Umbilical cord (tissue), 2 donors: ENCODE results near the gene LRRC8A. TPM values are rescaled to one million over a fixed set of nuclear protein-coding genes. Genes with fewer than 3 reads are reported as not detected.
"Not testable (repeated sequence)": the region's sequence is repeated elsewhere in the genome, so short reads cannot be mapped to it uniquely, and the experiment has no call there.

Source experiments
- DNase-seq: peaks from one replicate; pipeline ENCODE4 v3.0.0-alpha.2; 2015; ENCODE audit warnings: low spot score
- total RNA-seq: library from RNA; depleted of rRNA; stranded (reverse); fragments of >200 nt; gene quantifications from one replicate; pipeline ENCODE4 v1.2.3, GENCODE V29; 2014; ENCODE audit warnings: low replicate concordance; ENCODE audit not compliant: insufficient read depth

Gene LRRC8A
- total RNA-seq, 1 donor from 2014 or later: 25.0 TPM

DNA sequence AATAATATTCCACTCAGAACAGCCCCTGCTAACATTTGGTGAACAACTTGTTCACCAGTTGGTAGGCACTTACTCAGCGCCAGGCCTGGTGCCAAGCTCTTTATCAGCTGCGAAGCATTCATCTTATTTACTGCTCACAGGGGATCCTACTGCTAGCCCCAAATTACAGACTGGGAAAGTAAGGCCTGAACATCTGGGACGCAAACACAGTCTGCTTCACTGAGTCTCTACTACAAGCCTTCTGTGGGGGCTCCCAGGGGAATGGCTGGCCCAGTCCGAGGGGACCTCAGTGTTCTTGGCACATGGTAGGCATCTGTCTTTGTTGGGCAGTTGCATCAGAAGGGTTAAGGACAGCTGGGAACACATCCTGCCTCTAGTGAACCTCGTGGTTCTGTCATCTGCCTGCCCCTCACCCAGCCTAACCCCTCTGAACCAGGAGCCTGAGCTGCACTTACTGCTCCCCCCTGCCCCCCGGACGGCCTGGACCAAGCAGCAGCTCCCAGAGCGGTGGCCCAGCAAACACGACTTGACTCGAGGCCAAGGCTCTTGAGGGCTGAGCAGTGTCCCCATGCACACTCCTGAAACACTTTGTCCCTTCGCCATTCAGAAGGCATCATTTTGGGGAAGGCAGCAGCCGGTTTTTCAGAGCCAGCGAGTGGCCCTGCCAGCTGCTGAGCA lies 38.6 kb downstream of the LRRC8A start, which contains the start of gene PHYHD1:
PHYHD1 (plus strand) TSS at position 602 of the 678 bp plus-strand sequence. CDS start 1,342 bp downstream, outside the sequence.
- no peak for DNase-seq

DNA sequence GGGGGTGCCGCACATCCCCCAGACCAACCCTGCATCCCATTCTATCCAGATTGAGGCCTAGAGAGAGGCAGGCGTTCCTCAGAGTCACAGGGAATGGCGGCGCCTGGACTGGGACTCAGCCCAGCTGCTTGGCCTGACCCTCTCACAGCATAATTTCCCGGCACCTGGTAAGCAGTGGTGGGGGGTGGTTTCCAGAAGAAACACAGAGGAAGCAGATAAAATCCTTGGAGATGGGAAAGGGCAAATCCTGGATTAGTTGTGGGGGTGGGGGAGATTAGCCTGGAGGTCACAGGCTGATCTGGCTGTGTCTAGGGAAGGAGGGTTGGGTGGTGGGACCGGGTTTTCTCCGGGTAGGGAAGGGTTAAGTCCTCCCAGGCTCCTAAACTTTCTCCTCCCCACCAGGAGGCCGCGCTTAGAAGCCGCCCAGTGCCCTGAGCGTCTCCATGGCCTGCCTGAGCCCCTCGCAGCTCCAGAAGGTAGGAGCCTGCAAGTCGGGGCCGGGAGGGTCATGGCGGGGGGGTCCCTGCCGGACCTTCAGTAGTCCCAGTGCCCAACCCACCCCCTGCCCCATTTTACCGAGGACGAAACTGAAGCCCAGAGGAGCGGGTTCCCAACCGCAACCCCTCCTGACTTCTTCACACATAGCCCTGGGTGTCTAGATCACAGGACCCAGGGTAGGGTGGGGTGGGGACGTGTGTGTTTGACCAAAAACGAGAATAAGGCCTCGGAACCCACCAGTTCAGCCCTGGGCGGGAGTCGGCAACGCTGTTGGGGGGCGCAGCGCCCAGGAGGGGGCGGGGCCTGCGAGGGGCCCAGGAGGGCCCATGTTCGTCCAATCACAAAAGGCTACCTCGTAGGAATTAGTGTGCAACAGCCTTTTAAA lies 40.2 kb downstream of the LRRC8A start:
- DNase-seq: peak; percentile 88

DNA sequence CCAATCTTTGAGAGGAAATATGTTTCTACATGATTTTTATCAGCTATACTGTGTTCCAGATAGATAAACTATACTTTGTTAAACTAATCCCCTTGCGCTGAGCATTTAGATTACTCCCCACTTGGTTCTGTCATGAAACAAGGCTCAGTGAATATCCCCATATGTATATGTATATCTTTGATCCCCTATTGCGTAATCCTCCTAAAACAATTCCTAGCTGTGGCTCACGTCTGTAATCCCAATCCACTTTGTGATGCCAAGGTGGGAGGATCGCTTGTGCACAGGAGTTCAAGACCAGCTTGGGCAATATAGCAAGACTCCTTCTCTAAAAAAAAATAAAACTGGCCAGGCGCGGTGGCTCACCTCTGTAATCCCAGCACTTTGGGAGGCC lies 41.6 kb downstream of the LRRC8A start:
- no peak for DNase-seq

GRCh38 chr9:128927731-128928411 lies 45.9 kb downstream of the LRRC8A start:
- peak; percentile 55 for DNase-seq

- no peak for DNase-seq
Measured at GRCh38 chr9:128928624-128929023, 46.7 kb downstream of the LRRC8A start.

DNA sequence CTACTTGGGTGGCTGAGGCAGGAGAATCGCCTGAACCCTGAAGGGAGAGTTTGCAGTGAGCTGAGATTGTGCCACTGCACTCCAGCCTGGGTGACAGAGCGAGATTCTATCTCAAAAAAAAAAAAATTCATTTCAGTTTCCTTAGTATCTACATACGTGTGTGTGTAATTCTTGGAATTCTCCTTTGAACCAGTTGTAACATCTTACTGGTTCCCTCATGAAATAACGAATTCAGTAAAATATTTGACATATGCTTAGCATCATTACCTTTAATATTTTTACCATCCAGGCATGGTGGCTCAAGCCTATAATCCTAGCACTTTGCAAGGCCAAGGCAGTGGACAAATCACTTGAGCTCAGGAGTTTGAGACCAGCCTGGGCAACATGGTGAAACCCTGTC lies 47.6 kb downstream of the LRRC8A start:
- DNase-seq: no peak

- DNase-seq: no peak
Measured at GRCh38 chr9:128933731-128934130, 51.8 kb downstream of the LRRC8A start.

DNA sequence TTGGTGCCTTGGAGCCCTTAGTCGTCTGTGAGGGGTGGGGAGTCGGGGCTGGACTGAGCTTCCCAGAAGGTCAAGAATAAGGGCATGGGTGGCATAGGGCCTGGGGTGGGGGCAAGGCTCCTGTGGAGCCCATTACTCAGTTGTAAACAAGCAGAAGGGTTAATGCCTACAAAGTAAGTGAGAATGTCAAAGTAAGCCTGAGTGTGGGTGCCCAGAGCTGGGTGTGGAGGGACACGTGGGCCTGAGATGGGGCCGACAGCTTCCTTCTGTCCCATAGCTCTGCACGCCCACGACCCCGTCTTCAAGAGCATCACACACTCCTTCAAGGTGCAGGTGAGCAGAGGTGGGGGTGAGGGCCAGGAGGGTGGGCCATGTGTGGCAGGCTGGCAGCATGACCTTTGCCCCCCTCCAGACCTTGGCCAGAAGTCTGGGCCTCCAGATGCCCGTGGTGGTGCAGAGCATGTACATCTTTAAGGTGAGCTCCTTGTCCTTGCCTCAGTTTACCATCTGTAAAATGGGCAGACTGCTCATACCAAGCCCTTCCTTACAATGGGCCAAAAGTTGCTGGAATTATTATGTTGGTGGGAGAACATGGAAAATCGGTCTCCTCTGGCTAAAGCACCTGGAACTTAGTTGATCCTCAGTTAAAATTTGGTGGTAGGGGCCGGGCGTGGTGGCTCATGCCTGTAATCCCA lies 54.4 kb downstream of the LRRC8A start:
- no peak for DNase-seq

DNA sequence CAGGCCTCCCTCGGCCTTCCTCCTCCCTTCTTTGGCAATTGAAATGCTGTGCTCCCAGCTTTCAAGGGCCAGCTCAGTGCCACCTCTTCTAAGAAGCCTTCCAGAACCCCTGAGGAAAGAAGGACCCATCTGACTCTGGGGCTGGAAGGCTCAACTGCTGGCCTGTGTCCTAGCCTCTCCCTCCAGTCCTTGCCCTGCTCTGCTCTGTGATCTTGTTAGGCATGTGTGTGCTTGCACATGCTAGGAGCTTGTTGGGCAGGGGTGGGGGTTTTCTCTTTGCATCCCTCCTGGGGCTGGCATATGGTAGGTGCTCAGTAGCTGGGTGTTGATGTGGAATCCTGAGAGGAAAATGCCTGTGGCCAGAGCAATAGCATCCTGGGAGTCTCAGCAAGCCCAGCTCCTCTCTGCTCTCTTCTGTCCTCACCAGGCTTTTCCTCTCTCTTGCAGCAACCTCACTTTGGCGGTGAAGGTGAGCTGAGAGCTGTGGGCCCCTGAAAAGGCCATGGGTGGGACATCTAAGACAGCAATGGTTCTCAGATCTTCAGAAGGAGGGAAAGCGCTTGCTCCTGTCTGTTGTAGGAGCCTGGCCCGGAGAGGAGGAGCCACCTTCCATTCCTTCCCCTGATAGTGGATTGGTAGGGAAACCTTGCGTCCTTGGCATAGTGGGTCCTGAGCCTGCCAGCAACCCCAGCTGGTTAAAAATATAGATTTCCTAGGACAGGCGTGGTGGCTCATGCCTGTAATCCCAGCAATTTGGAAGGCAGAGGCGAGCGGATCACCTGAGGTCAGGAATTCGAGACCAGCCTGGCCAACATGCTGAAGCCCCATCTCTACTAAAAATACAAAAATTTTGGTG lies 55.6 kb downstream of the LRRC8A start:
- DNase-seq: no peak

DNA sequence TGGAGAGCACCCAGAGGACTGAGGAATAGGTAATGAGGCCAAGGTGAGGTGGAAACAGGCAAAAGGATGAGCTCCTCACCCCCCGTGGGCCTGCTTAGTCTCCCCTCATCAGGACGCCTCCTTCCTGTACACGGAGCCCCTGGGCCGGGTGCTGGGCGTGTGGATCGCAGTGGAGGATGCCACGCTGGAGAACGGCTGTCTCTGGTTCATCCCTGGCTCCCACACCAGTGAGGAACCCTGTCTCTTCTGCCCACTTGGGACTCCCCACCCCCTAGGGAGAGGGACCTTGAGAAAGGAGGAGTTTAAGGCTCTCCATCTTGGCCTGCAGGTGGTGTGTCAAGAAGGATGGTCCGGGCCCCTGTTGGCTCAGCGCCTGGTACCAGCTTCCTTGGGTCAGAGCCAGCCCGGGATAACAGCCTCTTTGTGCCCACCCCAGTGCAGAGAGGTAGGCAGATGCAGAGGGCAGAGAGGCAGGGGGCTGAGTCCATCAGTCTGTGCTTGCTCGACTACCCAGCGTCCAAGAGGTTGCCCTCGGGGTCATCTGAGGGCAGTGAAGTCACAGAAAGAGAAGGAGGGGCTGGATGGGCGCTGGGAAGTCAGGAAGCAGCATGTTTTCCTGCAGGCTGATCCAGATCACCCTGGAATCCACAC lies 58.5 kb downstream of the LRRC8A start:
- DNase-seq: no peak

- DNase-seq: no peak
Measured at GRCh38 chr9:128940946-128941755, 59.2 kb downstream of the LRRC8A start.

DNA sequence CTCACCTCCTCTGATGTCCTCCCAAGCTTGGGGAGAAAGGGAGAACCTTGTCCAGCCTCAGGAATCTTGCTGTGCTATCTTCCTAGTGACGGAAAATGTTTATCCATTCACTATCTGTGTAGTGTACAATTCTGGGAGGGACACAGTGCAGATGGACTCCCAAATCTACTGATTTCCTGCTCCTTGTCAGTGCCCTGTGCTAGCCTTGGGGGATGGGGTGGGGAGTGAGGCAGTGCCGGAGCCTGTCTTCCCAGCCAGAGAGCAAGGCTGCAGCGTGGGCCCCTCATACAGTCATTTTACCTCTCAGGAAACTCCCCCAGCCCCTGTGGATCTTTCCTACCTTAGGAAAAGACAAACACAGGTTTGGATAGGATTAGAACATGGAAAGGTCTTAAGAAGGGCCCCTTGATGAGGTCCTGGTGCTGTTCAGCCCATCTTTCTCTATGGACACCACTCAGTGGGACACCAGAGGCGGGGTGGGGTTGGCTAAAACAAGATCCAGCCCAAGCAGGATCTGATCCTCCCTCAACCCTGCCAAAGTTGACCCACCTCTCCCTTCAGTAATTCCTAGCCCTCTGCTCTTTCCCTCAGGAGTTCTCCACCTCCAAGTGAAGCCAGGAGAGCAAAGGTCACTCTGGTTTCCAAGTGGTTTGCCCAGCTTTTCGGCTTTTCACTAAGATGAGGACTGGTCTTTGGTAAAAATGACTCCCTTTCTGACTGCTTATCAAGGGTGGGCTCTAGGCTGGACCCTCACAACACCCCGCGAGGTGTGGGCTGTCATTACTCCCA lies 62.1 kb downstream of the LRRC8A start:
- no peak for DNase-seq

DNA sequence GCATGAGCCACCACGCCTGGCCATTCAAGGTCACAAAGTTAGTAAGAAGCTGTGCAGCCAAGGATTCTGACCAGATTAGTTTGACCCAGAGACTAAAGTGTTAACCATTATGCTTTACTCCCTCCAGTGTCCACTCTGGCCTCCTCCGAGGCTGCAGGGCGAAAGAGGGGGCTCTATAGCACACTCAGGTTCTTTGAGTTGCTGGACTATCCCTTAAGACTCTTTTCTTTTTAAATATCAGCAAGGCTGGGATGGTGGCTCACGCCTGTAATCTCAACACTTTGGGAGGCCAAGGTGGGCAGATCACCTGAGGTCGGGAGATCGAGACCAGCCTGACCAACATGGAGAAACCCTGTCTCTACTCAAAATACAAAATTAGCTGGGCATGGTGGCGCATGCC lies 63.0 kb downstream of the LRRC8A start:
- DNase-seq: not testable (repeated sequence)

DNA sequence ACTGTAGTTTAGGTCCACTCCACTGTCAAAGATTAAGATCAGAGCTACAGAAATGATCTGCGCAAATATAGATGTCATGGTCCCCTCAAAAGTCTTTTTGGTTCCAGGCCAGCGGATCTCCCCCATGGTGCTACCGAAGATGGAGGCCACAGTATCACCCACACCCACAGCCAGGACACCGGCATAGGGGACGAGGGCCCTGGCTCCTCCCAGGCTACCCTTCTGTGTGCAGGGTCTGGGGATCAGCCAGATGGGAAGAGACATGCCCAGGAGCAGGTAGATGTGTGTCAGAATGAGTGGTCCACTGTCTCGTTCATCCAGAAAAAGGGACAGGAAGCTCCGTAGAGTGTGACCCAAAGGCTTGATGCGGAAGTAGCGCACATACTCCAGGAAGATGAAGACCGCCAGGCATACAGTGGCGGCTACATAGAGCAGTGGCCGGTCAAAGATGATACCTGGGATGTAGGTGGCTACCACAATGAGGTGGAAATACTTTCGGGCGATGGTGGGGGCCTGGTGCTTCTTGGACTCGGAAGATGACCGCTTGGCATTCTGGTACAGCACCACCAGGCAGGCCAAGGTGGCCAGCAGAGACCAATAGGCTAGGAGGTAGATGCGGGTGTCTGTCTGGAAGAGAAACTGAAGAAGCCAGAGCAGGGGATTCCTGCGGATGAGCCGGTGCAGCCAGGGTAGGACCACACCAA lies 64.0 kb downstream of the LRRC8A start:
- DNase-seq: no peak

DNA sequence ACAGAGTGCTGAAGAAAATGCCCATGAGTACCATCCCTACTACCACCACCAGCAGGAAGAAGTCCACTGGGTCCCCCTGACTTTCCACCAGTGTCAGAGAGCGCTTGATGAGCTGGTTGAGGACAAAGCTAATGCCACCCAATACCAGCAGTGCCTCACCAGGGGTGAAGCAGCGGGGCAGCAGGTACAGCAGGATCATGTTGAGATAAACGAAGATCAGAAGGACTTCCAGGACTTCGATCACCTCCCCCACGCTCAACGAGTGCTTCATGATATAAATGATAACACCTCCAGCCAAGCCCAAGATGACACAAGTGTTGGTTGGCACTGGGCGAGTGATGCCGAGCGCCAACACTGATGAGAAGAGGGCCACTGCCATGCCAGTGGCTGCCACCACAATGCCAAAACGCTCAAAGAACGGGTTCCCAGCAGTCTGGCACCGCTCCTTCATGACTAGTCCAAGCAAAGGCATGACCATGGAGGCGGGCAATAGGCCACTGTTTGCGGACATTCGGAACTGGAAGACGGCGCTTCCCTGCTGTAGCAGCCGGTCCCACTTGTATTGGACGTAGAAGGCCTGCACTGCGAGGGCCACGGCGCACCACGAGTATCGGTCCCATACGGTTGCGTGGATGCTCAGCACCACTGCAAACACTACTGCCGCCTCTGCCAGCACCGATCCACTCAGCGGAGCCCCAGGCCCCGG lies 64.8 kb downstream of the LRRC8A start:
- no peak for DNase-seq

DNA sequence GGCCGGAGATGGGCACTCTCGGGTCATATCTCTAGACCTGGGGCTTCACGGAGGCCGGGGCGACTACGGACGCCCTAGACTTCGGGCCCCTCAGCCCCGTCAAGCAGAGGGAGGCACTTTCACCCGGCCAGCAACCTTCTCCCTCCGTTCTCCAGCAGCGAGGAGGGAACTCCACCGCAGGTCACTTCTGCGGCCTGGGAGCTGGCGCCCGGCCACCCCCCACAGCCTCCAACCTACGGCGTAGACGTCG lies 65.3 kb downstream of the LRRC8A start:
- DNase-seq: no peak

DNA sequence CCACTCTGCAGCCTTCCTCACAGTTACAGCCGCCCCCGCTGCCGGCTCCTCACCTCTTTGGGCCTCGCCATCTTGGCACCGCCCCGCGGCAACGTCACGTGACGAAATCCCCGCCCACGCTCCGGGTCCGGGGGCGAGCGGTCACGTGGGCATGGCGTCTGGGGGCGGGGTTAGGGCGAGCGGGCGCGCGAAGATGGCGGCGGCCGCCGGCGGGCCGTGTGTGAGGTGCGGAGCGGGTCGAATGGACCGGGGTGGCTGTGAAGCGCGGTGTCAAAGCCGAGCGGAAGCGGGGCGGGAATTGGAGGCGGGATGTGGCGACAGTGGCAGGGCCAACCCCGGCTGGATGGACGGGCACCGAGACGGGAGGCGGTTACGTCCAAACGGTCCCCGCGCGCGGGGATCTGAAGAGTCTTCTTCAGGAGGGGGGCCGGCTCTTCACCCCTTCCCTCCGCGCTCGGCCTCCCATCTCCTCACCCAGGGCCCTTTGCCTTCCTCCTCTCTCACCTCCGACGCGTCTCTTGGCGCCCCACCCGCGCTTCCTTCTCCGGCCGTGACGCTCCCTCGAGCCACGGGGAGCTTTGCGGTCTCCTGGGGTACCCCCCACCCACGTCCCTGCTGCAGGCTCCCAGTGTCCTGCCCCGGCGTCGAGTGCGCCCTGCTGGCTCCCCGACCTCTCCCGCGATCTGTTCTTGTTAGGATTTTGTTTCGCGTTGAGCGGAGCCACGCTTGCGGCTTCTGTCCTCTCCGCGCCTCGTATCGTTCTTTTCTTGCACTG lies 65.8 kb downstream of the LRRC8A start, which contains the start of the genes DOLK and NUP188:
DOLK (minus strand) TSS at position 77 of the 775 bp plus-strand sequence. CDS start 300 bp downstream, outside the sequence.
NUP188 (plus strand) TSS at position 173 of the 775 bp plus-strand sequence; CDS start at position 194, 21 bp downstream.
- peak; percentile 95 for DNase-seq
